Left lobe of liver (tissue), 2 donors: ENCODE measurements around the gene SEC24C. TPM values are rescaled to one million over a fixed set of nuclear protein-coding genes. Genes with fewer than 3 reads are reported as not detected.
A peak's percentile ranks its signal among the peaks of the same experiment; 100 is the strongest.

Experiments used
- ATAC-seq: fragments of 200-7000 bp; cut with Tn5 transposase; one replicate; pipeline ENCODE4 v1.9.1; 2020; ENCODE audit warnings: mild to moderate bottlenecking, moderate library complexity
- DNase-seq: peaks from one replicate; pipeline ENCODE4 v3.0.0-alpha.2; 2020; ENCODE audit warnings: low spot score
- total RNA-seq: library from RNA; stranded (reverse); gene quantifications from one replicate; pipeline ENCODE4 v1.2.1, GENCODE V29; 2021
- donor health status: DM: no; HTN: no; CAD: no; lungs with moderate emphysema.
- donor health status: DM: no; HTN: yes; CAD: no.

SEC24C gene
- total RNA-seq, 1 donor from 2014 or later: 38.5 TPM

DNA sequence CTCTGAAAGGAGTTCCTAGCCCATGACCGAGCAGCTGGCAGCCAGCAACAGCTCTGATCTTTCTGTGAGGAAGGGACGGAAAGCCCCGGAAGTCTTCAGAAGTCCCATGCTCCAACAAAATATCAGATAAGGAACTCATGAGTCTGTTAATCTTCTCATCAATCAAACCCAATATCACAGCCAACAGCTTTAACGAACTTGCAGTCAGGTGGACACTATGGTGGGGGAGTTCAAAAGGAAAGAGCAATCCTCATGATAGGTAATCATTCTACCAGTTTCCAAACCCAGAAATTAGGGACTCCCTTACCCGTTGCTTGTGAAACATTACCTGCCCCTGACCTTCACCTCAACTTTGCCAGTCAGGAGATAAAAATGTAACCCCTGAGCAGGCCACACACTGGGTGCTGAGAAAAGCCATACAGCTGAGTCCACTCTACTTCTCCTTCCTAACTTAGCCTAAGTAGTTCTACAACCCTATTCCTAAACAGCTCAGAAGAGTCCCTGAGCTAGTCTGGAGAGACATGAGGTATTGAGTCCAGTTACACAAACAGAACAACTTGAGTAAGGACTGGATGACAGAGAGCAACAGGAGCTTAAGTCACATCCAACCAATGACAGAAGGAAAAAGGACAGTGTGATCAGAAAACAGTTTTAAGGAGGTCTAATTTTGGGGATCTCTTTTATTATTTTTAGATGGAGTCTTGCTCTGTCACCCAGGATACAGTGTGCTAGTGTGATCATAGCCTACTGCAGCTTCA is 65.1 kb downstream of the SEC24C start:
- ATAC-seq (no peak), DNase-seq (no peak)

DNA sequence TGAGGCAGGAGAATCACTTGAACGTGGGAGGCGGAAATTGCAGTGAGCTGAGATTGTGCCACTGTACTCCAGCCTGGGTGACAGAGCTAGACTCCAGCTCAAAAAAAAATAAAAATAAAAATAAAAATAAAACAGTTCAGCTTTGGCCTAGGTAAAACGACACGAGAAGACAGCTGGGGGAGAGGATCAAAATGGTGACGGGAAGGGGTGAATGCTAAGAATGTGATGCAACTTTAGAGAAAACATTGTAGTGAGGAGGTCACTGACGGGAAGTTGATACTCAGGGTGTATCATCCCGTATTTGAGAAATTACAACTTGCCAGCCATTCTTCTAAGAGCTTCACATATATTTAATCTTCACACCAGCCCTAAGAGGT is 66.2 kb downstream of the SEC24C start:
- no peak for DNase-seq
- no peak for ATAC-seq

DNA sequence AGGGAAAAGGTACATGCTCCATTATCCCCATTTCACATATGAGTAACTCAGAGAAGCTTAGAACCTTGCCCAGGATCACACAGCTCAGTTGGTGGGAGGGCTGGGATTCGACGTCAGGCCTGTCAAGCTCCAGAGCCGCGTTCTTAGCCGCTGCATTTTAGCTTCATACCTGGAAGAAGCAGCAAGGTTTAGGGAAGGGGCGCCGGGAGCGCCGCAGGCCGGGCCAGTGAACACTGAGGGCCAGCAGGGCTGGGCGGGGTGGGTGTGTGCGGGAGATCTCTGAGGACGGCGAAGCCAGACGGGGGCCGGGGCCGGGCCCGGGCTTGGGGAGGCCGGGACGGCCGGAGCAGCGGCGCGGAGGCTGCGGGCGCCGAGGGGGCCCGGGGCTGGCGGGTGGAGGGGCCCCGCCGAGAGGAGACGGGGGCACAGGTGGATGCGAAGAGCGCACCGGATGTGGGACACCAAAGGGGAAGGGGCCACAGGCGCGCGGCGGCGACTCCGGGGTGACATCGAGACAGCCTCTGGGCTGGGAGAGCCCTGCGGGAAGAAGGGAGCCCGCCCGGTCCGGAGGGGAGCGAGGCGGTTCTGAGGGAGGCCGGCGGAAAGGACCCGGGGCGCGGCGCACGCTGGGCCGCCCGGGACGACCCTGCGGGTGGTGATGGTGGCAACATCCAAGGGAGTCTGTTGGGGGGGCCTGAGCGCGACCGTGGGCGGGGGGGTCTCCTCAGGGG is 66.7 kb downstream of the SEC24C start:
- DNase-seq: peak; percentile 64
- ATAC-seq: peak; percentile 37

DNA sequence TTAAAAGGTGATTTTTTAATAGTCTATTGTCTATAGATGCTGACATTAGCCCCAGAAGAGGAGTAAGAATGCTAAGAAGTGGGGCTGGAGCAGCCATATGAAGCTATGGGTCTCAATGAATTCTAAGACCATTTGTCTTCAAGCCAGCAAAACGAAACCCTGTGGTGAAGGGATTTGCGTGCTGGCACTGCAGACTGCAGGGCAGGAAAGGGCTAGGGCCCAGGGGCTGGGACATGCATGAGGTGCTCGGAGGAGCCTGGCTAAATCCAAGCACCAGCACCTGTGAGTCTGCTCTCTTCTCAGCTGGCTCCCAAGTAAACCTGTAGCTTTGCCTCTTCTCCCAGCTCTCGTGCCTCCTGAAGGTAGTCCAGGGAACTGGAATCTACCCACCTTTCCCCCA is 68.5 kb downstream of the SEC24C start:
- no peak for DNase-seq

DNA sequence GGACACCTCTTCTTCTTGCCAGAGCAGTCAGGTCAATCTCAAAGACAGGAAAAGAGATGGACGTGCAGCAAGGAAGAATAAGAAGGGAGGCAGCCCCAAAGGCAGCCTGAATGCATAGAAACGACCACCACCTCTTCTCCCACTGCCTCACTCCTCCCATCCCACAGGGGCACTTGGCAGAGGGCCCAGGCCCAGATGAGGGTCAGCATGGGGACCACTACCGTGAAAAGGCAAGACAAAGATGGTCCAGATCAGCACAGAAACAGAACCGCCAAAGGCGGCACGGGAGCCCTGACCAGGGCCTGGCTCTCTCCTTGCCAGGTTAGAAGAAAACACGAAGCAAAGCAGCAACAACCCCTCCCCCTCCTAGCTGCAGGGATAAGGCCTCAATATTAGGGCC is 69.2 kb downstream of the SEC24C start:
- DNase-seq (no peak), ATAC-seq (no peak)

More for the DNA sequence above, 68.5 kb downstream of the SEC24C start:
- no peak for ATAC-seq

DNA sequence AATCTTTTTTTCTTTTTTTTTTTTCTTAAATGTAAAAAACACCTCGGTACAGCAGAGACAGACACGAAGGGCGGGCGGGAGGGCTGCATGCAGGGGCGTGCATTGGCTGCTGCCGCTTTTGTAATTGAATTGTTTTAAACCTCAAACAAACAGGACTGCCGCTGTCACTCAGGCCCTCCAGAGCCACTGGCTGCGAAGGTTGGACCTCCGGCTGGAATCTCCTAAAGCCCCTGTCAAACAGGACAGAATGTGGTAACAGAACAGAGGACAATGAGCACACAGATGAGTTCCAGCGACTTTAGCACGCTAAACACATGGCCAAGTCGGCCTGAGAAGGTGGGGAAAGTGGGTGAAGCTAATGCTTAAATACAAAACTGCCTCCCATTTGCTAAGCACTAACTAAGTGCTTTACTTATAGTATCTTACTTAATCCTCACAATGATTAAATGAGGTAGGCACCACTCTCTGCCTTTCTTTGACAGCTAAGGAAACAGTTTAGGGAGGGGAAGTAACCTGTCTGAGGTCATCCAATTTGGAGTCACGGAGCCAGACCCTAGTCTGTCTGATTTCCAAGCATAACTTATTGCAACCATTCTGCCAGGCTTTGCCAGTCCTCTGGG is 70.2 kb downstream of the SEC24C start:
- DNase-seq (no peak), ATAC-seq (no peak)

DNA sequence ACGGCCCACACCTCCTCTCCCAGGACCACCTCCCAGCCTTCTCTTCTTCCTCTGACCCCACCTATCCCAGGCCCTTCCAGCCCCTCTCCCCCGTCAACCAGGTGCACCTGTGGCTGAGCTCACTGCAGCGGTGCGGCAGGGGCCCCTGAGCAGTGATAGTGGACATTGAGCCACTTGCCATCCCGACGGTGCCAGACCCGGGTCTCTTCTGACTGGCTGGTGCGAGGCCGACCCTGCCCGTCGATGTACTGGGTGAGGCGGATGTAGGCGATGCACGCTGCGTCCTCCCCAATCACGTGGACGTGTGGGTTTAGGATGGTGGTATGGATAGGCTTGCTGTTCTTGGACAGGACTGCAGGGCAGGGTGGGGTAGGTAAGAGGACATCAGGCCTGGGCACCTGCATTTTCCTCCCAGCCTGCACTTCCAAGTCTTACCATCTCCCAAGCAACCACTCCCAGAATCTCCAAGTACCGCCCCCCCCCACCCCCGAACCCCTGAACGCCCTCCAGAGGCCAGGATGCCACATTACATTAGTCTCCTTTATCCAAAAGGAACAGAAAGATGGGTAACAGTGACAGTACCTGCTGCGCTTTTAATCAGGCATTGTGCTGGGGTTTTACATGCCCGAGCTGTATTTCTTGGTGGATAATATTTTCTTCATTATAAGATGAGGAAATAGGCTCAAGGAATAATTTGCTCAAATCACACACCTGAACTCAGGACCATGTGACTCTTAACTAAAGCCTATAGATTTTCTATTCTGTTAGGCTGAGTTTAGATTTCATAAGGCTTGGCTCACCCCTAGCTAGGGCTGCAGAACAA is 70.9 kb downstream of the SEC24C start:
- DNase-seq: peak; percentile 48
- ATAC-seq: no peak

DNA sequence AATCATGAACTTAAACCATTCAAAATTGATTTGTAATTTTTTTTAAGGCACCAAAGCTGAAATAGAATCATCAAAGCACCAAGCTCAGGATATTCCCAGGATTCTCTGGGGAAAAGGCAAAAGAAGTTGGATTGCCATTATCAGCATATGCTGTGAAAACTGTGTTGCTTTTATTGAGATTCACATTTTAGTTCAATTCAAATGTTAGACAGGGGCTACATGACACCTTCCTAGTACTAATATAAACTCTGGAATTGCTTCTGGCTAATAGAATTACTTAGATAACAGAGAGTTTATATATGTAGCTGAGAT is 71.5 kb downstream of the SEC24C start:
- DNase-seq (no peak), ATAC-seq (no peak)

DNA sequence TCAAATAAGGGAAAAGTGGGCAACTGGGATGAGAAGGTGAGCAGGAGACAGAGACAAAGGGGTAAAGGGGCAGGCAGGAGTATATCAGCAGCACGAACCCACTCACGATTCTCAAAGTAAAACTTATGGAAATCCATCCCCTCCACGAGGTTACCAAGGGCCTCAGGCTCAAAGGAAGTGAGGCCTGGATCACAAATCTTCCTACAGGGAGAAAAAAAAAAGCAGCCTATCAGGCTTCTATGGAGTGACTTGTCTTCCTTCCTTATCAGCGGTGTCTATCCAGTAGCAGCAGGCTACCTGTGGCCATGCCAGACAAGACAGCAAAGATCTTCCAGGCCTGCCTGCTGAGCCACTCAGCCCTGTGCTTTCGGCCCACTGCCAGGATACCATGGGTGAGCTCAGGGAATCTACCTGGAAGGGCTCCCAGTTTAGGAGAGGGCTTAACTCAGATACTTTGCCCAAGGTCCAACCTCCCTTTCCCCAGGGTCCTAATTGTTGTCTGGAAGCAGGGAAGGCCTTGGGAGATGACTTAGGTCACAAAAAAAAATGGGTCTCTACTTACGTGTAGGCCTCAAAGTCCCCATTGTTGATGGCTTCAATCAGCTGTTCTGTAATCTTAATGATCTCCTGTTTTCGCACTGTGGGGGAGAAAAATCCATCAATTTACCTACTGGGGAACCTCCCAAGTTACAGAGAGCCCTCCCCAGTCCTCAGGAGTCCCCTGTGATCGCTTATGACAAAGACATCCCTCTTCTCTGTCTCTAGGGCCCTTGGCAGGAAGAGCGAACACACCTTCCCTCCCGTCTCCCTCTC is 73.0 kb downstream of the SEC24C start:
- DNase-seq (peak; percentile 87), ATAC-seq (peak; percentile 48)

DNA sequence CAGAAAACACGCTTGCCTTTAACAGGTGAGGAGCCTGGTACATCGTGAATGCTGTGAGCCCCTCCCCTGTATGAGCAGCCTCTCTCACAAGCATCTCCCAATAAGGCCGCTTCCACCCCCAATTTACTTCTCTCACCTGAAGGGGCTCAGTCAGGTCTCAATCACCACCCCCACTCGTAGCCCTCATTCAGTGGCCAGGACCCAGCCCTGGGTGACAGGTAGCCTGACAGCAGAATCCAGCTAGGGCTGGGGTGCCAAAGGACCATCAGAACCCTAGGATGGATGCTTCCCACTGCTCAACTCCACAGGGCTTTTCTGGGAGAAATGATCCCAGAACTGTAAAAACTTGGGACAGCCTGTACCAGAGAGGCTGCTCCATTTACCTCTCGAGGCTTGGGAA is 73.7 kb downstream of the SEC24C start:
- DNase-seq: no peak
- ATAC-seq: no peak

DNA sequence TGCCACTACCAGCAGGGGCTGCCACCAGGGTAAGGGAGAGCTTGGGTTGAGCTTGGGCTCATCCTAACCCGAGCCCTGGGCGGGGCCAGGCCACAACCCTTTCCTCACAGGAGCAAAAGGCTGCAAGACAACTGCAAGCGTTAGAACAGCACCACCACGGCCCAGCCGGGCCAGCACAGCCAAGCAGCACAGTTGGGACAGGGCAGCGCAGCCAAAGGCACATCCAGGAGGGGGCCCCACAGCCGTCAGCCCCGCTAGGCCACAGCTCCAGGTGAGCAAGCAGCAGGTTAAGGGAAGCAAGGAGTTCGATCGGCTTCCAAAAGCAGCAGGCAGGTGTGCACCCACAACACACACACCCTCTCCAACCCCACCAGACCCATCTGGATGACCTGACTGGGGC is 74.2 kb downstream of the SEC24C start:
- ATAC-seq (no peak), DNase-seq (peak; percentile 47)

DNA sequence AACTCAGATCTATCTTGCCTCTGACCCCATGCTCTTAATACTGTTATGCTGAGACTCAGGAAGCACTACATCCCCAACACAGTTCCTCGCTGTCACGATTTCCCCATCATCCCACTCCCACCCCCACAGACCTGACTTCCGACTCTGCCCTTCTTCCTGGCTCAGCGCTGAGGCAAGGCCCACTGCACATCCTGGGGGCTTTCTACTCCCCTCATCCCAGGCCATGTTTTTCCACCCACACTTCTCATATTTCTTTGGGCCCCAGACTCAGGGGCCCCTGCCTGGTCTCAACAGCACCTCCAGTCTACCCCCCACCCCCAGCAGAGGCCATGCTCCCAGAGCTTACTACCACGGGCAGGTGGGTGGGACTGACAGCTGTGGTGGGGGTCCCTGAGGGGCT is 74.9 kb downstream of the SEC24C start:
- no peak for ATAC-seq
- peak; percentile 44 for DNase-seq

DNA sequence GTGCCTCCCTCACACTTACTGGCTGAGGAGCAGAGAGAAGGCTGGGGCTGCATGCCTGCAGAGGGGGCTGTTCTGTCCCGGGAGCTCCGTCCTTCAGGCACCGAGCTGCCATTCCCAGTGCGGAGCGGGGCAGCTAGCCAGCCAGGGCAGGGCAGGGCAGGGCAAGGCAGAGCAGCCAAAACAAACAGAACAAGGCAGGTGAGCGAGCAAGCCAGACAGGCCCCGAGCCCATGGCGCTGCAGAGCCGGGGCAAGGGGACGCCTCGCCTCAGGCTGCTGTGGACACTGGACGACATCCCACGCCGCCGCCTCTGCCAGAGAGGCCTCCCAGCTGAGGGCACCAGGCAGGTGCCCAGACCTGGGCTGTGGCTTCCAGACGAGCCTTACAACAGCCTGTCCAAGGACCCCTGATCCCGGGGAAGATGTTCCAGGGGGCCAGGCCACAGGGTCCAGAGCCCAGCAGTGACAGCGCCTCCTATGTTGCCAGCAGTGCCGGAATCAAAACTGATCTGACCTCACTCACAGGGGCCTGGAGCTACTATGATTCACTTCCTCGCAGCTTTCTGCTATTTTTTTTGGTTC is 75.4 kb downstream of the SEC24C start:
- ATAC-seq (peak; percentile 90), DNase-seq (peak; percentile 97)

Other genes with a start within 250 kb of the SEC24C start
- 10.7 TPM for gene PPP3CB, start 248.3 kb upstream of the SEC24C start, total RNA-seq
- gene USP54, start 153.0 kb upstream of the SEC24C start, total RNA-seq: 4.8 TPM
- not detected for gene MYOZ1, start 102.9 kb upstream of the SEC24C start, total RNA-seq
- not detected for gene SYNPO2L, start 88.3 kb upstream of the SEC24C start, total RNA-seq
- gene AGAP5, start 46.3 kb upstream of the SEC24C start, total RNA-seq: 6.6 TPM
- gene CHCHD1, start 37.7 kb downstream of the SEC24C start, total RNA-seq: 14.1 TPM
- 101 TPM for gene ZSWIM8, start 41.2 kb downstream of the SEC24C start, total RNA-seq
- gene NDST2, start 67.2 kb downstream of the SEC24C start, total RNA-seq: 11.5 TPM
- gene CAMK2G, start 130.2 kb downstream of the SEC24C start, total RNA-seq: 11.1 TPM
- 0.50 TPM for gene PLAU, start 166.8 kb downstream of the SEC24C start, total RNA-seq